CD4-positive, alpha-beta T cell (primary cell): Measurements from ENCODE around the gene CDK17. TPM values are rescaled to one million over a fixed set of nuclear protein-coding genes. Genes with fewer than 3 reads are reported as not detected.

Source experiments
- ATAC-seq: fragments of 200-7000 bp; cut with Tn5 transposase; one replicate; pipeline ENCODE4 v1.10.0; 2022; ENCODE audit warnings: mild to moderate bottlenecking; ENCODE audit not compliant: poor library complexity
- CTCF ChIA-PET: fragments of 350-600 bp; sonication (Branson Sonifier 250); formaldehyde crosslinking; loops from one replicate; lab custom pipeline; 2021; ENCODE audit warnings: antibody characterized with exemption, inconsistent platforms; lab: Charles Lee
- POLR2A ChIA-PET: fragments of 350-600 bp; sonication (Branson Sonifier 250); formaldehyde crosslinking; loops from one replicate; lab custom pipeline; 2021; ENCODE audit warnings: antibody characterized with exemption, inconsistent platforms; lab: Charles Lee
- DNase-seq, 14 experiments: peaks; one replicate each; pipeline ENCODE4 v3.0.0-alpha.2; 2013 to 2020; ENCODE audit warnings: mixed read lengths in 2 of 14
- H3K27ac ChIP-seq, 2 donors: one replicate each; pipeline versions ENCODE4 v1.5.1 to v1.7.0; 2013; ENCODE audit warnings: low read length in 2 of 2, low read depth in 1 of 2, mild to moderate bottlenecking in 1 of 2
- H3K27me3 ChIP-seq, 2 experiments: 1 replicate in 1 of 2; 2 replicates in 1 of 2; pipeline versions ENCODE4 v1.6.1 to v1.7.0; 2013; ENCODE audit warnings: low read length in 2 of 2, control low read depth in 1 of 2, mild to moderate bottlenecking in 1 of 2, moderate library complexity in 1 of 2; ENCODE audit not compliant: insufficient read depth in 2 of 2, control insufficient read depth in 1 of 2
- H3K36me3 ChIP-seq: one replicate; pipeline ENCODE4 v1.6.1; 2013; ENCODE audit warnings: low read length, control low read depth; ENCODE audit not compliant: insufficient read depth
- H3K4me1 ChIP-seq: one replicate; pipeline ENCODE4 v1.6.1; 2013; ENCODE audit warnings: low read length, control low read depth; ENCODE audit not compliant: insufficient read depth
- H3K4me3 ChIP-seq: one replicate; pipeline ENCODE4 v1.5.1; 2013; ENCODE audit warnings: mild to moderate bottlenecking, low read length, moderate library complexity
- H3K9me3 ChIP-seq, 2 experiments: 1 replicate in 1 of 2; 2 replicates in 1 of 2; pipeline versions ENCODE4 v1.6.1 to v1.7.0; 2013; ENCODE audit warnings: low read length in 2 of 2, mild to moderate bottlenecking in 2 of 2, control low read depth in 1 of 2, moderate library complexity in 1 of 2; ENCODE audit not compliant: control insufficient read depth in 1 of 2, insufficient read depth in 1 of 2
- H3K27ac Mint-ChIP-seq: one replicate; pipeline ENCODE4 v1.8.0; 2020; ENCODE audit warnings: mixed read lengths
- H3K27me3 Mint-ChIP-seq: one replicate; pipeline ENCODE4 v1.8.0; 2021; ENCODE audit warnings: mixed read lengths
- H3K36me3 Mint-ChIP-seq: one replicate; pipeline ENCODE4 v1.8.0; 2021; ENCODE audit warnings: low read depth, mixed read lengths
- H3K4me1 Mint-ChIP-seq: one replicate; pipeline ENCODE4 v1.8.0; 2021; ENCODE audit warnings: low read depth, mixed read lengths
- H3K4me3 Mint-ChIP-seq: one replicate; pipeline ENCODE4 v1.8.0; 2020; ENCODE audit warnings: mild to moderate bottlenecking, mixed read lengths
- H3K9me3 Mint-ChIP-seq: one replicate; pipeline ENCODE4 v1.8.0; 2020; ENCODE audit warnings: mixed read lengths
- intact Hi-C, 2 experiments: fragments of 100-400 bp; cut with DNase I in 1 of 2; cut with micrococcal nuclease in 1 of 2; formaldehyde crosslinking; loops; one replicate each; pipeline versions ENCODE4 v1.15.1 to v1.9.0; 2023 to 2025; cut with DNase I, micrococcal nuclease
- total RNA-seq, 174 experiments: library from RNA in 2 of 174; stranded (reverse) in 2 of 174; gene quantifications; one replicate each; pipeline ENCODE4 v1.2.3 and lab custom pipeline; 2021 to 2026
- TF ChIP-seq, protein P1 (sequence below): fragments of 200-600 bp; IDR thresholded peaks from one replicate; pipeline ENCODE4 v1.8.0; 2022; ENCODE audit warnings: antibody characterized with exemption, mild to moderate bottlenecking

The CDK17 gene
- total RNA-seq, 2 experiments from 2014 or later: 112 to 113 TPM

DNA sequence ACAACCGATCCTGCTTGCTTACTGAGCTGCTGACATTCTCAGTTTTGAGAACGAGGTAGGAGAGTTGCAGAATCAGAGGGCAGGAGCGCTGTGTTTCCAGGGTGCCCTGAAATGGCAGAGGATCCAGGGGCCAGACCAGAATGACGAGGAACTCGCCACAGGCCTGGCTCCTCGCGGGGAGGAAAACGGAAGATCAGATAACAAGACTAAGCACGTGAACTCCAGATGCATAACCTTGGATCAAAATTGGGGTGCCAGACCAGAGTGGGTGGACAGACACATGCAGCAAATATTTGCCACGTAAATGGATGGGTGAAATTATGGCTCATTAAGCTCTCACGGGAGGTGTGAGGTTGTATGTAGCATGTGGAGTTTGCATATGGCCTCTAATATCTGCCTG, 159.6 kb downstream of the CDK17 start:
- peaks cover 79% of the 10 kb centered on the region for H3K4me1 ChIP-seq
- DNase-seq (no peak), ATAC-seq (no peak)
- H3K9me3 ChIP-seq: no peaks in the 10 kb centered on the region
- H3K27me3 Mint-ChIP-seq: no peaks in the 10 kb centered on the region
- no peaks in the 10 kb centered on the region for H3K27me3 ChIP-seq
- peak overlapping the region in 1 of 2 donors; percentile 97 for H3K27ac ChIP-seq
- H3K9me3 Mint-ChIP-seq: no peaks in the 10 kb centered on the region
- intact Hi-C loops: no loop called here
- POLR2A ChIA-PET: interaction anchor here (0.5 to 1.5 kb wide), 2 partner anchors 160 to 706 kb away, joined by 4 to 6 read pairs; partner anchors contain the start of gene CDK17
- H3K36me3 Mint-ChIP-seq: peaks cover 61% of the 10 kb centered on the region
- CTCF ChIA-PET: interaction anchor here (1.8 kb wide), 1 partner anchor 26 kb away, joined by 12 read pairs; no protein-coding TSS in a partner anchor
- peak overlapping the region; percentile 97 for H3K27ac Mint-ChIP-seq
- TF ChIP-seq, protein P1, sequence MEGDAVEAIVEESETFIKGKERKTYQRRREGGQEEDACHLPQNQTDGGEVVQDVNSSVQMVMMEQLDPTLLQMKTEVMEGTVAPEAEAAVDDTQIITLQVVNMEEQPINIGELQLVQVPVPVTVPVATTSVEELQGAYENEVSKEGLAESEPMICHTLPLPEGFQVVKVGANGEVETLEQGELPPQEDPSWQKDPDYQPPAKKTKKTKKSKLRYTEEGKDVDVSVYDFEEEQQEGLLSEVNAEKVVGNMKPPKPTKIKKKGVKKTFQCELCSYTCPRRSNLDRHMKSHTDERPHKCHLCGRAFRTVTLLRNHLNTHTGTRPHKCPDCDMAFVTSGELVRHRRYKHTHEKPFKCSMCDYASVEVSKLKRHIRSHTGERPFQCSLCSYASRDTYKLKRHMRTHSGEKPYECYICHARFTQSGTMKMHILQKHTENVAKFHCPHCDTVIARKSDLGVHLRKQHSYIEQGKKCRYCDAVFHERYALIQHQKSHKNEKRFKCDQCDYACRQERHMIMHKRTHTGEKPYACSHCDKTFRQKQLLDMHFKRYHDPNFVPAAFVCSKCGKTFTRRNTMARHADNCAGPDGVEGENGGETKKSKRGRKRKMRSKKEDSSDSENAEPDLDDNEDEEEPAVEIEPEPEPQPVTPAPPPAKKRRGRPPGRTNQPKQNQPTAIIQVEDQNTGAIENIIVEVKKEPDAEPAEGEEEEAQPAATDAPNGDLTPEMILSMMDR: no peak
- no peak overlapping the region for H3K4me3 ChIP-seq
- peaks cover 86% of the 10 kb centered on the region for H3K4me1 Mint-ChIP-seq
- peak overlapping the region; percentile 4 for H3K4me3 Mint-ChIP-seq
- H3K36me3 ChIP-seq: peaks cover 20% of the 10 kb centered on the region

DNA sequence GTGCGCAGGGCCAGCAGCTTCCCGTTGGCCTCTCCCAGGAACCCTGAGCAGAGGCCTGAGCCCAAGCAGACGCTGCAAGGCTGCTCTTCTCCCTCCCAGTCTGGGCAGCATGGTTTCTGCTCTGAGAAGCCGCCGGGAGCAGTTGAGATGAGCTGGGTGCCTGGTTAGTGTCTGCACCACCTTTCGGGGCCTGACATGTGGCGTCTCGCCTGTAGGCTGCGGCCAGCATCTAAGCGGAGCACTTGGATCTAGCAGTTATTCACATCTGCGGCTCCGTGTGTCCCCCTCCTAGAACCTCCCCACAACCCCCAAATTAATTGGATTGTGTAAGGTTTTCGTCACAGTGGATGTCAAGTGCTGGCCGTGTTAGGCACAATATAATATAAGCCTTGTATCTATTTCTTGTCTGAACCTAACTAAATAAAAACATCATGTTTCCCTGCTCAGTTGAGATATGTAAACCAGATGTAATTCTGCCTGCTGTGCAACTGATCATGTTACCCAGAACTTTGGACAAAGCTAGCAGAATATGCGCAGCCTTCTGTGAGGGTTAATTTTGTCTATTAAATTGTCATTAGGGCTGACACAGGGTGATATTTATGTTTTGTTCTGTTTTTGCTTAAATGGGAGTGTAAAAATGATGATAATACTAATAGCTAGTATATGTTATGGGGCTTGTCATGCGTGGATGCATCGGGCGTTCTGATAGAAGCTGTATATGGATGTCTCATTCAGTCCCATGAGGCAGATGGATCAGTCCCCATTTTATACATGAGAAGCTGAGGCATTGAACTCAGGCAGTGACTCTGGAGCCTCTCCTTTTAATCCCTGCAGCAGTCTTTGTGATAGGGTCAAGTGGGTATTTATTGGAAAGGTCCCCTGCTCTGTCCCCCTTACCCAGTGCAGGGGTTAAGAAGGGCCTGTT, 160.3 kb downstream of the CDK17 start:
- no peak for DNase-seq
- Histone ChIP-seq H3K9me3 (no peaks in the 10 kb centered on the region), H3K4me3 (no peak overlapping the region), H3K27ac (no peak overlapping the region), H3K4me1 (peaks cover 86% of the 10 kb centered on the region), H3K36me3 (peaks cover 25% of the 10 kb centered on the region), H3K27me3 (no peaks in the 10 kb centered on the region)
- no peak for ATAC-seq
- Mint-ChIP-seq H3K4me3 (peak overlapping the region; percentile 4), H3K9me3 (no peaks in the 10 kb centered on the region), H3K36me3 (peaks cover 59% of the 10 kb centered on the region), H3K4me1 (peaks cover 87% of the 10 kb centered on the region), H3K27me3 (no peaks in the 10 kb centered on the region), H3K27ac (peak overlapping the region; percentile 97)
- TF ChIP-seq, protein P1: no peak
- intact Hi-C loops: no loop called here
- POLR2A ChIA-PET: interaction anchor here (1.0 kb wide), 1 partner anchor 28 kb away, joined by 4 read pairs; no protein-coding TSS in a partner anchor
- CTCF ChIA-PET: interaction anchor here (3.5 kb wide), 1 partner anchor 161 kb away, joined by 15 read pairs; the partner anchor contains the start of gene CDK17

DNA sequence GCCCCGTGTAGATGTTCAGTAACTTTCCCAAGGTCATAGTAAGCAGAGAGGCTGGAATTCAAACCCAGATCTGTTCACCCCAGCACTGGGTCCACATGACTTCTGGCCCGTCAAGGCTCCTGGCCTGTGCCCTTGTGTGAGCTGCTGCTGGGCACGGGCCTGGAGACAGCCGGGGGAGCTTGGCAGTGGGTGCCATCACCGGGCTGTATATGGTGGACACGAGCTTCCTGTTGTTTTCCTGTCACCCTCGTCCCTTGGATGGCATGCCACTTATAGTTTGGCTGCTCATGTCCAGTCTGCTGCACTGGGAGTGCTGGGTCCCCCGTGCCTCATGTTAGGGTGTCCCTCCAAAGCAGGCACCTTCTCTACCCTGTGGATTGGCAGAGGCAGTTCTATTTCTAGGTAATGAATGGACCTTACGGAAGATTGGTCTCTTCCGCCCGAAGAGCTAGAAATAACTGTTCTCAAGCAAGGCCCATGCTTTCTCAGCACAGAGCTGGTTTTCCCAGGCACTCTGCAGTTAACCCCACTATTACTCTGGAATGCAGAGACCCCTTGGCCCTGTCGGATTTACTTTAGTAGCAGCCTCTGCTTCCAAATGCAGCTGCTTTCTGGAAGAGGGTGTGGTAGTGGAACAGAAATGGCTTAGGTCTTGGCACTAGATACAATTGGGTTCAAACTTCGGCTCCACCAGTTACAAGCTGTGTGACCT, 161.7 kb downstream of the CDK17 start:
- DNase-seq: no peak
- intact Hi-C loops: no loop called here
- peak overlapping the region in 1 of 2 donors; percentile 68 for H3K27ac ChIP-seq
- peaks cover 54% of the 10 kb centered on the region for H3K36me3 Mint-ChIP-seq
- H3K9me3 Mint-ChIP-seq: no peaks in the 10 kb centered on the region
- H3K4me3 ChIP-seq: no peak overlapping the region
- ChIA-PET POLR2A (interaction anchor here (0.8 to 1.8 kb wide), 4 partner anchors 26 to 161 kb away, joined by 3 to 9 read pairs (median 6); no protein-coding TSS in a partner anchor), CTCF (interaction anchor here (0.8 to 3.5 kb wide), 3 partner anchors 23 to 251 kb away, joined by 3 to 15 read pairs (median 3); partner anchors contain the start of genes CDK17 and CFAP54)
- no peaks in the 10 kb centered on the region for H3K9me3 ChIP-seq
- H3K4me3 Mint-ChIP-seq: no peak overlapping the region
- H3K4me1 Mint-ChIP-seq: peaks cover 87% of the 10 kb centered on the region
- no peaks in the 10 kb centered on the region for H3K27me3 Mint-ChIP-seq
- TF ChIP-seq, protein P1: no peak
- H3K27me3 ChIP-seq: no peaks in the 10 kb centered on the region
- H3K27ac Mint-ChIP-seq: peak overlapping the region; percentile 97
- no peak for ATAC-seq
- peaks cover 95% of the 10 kb centered on the region for H3K4me1 ChIP-seq
- H3K36me3 ChIP-seq: peaks cover 32% of the 10 kb centered on the region
